ENCODE results near the gene ZNF423.
"Not testable (repeated sequence)": the region's sequence is repeated elsewhere in the genome, so short reads cannot be mapped to it uniquely, and the experiment has no call there.

The ZNF423 gene

DNA sequence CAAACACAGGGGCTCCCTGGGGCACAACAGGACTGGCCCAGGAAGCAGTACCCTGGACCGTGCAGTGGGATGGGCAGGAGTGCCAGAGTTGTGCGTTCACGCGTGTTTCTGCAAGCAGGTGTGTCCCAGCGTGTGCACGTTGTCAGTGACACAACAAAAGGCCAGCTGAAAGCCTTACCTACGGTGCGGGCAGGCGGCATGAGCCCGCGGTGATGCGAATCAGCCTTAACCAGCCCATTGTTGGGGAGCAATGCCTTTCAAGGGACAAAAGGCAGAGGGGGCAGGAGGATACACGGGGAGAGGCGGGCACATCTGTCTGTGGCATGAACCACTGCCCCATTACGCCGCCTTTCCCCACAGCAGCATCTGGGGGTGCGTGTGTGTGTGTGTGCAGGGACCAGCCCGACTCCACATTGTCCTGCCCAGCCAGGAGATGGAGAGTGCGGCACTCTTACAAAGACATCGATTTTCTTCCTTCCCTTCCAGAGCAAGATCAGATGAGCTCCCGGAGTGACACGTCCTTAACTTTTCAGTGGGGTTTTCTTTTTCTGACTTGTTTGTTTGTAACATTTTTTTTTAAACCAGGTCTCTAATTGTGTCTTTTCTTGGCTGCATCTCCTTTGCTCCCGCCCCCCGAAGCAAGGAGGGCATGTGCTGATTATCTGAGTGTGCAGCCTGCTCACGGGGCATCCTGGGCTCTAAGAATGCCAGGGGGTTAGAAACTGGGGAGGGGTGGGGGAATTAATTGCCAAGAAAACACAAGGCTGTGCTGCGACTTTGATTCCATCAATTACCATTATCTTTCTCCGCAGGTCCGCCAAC, 158.1 kb downstream of the ZNF423 start:
- DNase-seq (ENCODE audit: low read depth in 2 of 2): no peak

DNA sequence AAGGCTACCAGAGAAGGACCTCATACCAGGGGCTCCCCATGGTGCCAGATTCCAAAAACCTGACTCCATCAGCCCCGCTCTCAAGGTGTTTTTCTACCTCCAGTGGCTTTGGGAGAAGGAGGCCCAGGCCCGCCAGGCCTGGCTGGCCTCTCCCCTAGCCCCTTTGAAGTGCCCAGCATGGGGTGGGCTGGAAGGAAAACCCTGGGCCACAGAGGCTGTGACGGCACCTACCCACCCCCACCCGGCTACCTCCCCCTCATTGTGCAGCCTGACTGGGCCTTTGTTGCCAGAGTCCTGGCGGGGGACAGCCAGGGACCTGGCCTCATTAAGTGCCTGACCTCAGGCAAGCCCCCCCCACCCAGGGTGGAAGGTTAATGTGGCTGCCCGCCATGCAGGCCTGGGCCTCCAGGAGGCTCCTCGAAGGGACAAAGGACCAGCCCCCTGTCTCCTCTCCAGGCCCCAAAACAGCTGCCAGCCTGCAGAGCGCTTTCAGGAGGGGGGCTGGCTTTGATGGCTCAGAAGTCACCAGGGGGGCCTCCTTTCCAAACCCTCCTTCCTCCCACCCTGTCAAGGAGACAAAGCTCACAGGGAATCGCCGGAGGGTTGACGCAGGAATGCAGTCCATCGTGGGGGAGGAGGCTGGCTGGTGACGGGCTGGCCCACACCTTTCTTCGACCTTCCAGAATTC, 159.4 kb downstream of the ZNF423 start:
- DNase-seq (ENCODE audit: low read depth in 2 of 2): no peak

DNA sequence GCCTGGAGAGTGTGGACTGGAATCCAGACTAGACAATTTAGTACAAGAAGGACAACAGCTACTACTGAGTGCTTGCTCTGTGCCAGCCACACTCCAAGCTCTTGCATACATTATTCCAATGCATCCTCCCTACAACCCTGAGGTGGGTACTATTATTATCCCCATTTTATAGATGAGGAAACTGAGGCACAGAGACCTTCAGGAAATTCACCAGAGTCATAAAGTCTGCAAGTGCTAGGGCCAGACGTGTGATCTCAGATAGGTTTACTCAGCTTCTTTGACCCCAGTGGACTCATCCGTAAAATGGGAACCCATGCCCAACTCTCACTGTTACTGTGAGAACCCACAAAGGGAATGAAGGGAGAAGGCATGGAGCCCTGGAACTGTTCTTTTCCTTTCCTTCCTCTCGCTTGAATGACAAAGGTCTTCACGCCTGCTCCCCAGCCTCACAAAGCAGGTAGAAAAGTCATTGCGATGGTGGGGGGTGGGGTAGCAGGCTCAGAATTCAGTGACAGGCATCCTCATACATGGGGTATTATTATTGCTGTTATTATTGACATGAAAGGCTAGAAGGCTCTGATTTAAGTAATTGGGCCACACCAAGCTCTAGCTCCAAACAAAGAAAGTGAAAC, 160.0 kb downstream of the ZNF423 start:
- no peak for DNase-seq (ENCODE audit: low read depth in 2 of 2)

DNA sequence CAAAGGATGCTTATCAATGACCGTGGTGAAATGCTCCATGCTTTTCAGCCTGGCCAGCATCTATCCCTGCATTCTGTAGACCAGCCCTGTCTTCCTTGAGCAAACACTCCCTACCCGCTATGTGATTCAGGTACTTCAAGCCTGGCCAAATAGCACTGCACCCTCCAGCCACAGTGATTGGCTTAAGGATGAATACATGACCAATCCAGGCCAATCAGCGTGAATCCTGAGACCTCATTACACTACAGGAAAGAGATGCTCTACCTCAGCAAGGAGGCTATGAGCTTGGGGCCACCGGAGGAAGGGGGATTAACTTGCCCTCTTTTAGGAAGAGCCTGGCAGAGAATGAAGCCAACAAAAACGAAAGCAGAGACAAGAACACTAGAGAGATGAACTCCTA, 162.5 kb downstream of the ZNF423 start:
- no peak for DNase-seq (ENCODE audit: low read depth in 2 of 2)

DNA sequence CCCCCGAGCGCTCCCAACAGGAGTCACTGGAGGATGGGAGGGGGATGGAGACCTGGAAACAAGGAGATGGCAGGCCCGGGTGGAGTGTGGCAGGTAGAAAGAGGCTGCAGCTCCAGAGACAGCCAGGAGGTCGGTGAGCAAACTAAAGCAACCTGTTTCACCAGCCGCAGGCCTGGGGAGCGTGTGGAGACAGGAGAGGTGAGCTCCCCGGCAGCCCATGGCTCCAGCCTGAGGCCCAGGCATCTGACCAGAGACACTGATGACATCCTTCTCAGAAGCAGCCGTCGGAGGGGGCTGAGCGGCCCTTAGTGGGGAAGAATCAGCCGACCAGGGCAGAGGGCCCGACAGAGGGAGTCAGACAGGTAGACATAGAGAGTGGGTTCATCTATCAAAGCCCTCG, 165.1 kb downstream of the ZNF423 start:
- DNase-seq (ENCODE audit: low read depth in 2 of 2): no peak

DNA sequence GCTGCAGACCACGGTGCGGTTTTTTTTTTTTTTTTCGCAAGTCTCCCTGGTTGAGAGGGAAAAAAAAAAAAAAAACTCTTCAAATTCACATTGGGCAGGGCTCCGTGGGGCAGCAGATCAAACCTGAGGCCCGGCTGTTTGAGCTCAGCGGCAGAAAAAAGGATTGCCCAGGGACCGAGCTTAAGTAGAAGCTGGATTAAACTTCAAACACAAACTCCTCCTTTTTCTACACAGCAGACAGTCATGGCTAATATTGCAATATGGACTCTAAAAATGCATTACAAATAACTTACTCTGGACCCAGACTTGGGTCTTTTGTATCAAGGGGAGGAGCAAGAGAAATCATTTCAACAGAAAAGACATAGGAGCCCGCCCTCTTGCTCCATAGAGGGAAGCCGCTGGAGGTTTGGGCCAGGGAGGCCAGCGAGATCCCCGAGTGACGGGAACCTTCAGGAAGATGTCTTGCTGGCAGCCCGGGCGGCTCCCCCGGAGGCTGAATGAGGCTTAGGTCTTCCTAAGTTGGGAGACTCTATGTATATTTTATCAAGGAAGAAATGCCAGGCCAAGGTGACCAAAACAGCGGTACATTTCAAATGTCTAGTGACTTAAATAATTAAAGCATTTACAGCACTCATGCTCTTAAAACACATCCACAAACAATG, 167.7 kb downstream of the ZNF423 start:
- no peak for DNase-seq (ENCODE audit: low read depth in 2 of 2)

DNA sequence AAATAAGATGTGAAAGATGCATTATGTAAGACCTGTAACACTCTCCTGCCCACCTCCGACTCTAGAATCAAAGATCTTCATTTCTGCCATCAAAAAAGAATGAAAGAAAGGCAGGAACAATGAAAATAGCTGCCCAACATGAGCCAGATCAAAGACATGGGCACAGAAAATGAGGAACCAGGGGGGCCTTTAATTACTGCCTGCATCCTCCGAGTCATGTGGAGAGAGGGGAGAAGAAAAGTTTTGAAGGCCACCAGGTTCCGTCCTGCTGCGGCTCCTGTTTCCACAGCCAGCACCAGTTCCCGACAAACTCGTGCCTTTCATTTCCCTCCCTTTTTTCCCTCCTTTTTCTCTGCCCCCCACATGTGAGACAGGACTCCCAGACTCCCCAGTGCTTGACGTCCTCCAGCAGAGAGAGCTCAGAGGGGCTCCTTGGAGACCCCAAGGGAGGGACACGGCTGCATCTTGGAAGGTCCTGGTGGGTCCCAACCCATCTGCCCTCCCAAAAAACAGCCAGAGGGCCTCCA, 168.4 kb downstream of the ZNF423 start:
- no peak for DNase-seq (ENCODE audit: low read depth in 2 of 2)

DNA sequence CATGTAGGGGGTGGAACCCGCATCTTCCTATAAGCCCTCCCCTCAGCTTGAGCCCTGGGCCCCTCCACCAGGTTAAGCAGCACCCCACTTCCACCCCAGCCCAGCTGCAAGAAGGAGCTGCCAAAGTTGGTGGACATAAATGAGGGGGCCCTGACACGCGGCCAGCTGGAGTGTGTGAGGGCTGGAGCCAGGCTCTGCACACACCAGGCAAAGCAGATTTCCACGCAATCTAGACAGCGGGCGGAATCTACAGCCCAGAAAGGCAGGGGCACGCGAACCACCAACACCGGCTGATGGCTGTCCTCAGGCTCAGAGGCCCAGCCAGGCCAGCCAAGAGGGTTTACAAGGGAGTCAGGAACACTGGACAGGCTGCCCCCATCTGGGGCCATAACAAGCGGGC, 171.2 kb downstream of the ZNF423 start:
- DNase-seq (ENCODE audit: low read depth in 2 of 2): no peak

DNA sequence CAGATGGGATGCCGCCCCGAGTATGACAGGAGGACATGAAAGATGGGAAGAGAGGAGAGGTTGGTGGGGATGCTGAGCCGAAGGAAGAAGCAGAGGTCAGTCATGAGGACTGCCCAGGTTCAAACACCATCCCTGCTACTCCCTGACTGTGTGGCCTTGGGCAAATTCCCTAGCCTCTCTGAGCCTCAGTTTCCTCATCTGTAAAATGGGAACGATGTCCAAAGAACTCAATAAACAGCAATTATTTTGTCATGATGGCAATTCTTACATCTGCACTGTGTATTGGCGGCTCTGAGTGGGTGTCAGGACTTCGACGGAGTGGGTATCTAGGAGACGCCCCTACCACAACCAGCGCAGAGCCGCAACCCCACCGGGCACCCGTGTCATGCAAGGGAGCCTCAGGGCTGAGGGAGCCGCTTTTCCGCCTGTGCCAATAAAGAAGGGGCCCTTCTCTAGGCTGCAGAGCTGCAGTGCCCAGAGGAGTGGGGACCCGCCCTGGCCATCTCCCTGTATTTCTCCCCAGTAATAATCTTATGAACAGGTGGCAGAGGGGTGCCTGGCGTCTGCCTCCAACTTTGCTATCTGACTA, 173.2 kb downstream of the ZNF423 start:
- no peak for DNase-seq (ENCODE audit: low read depth in 2 of 2)

DNA sequence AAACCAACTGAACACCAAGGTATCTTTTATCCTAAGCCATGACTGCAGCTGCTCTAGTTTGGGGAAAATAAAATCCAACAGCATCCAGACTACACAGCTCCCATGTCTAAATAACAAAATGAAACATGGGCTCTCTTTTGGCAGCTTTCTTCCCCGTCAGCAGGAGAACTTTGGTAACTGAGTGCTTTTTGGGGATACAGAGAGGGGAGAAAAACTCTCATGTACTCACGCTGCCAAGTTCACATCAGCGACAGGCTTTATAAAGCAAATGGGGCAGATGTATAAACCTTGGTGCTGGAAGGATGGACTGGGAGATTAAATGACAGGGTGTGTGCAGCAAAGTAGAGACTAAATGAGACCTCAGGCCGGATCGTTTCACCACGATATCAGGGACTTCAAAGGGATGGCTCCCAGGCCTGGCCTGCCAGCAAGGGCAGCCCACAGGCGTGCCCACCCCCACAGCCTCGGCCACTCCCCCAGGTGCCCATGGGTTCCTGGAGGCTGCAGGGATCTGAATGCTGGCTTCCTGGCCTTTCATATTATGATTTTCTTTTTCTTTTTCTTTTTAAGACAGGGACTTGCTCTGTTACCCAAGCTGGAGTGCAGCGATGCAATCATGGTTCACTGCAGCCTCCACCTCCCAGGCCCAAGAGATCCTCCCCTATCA, 174.6 kb downstream of the ZNF423 start:
- no peak for DNase-seq (ENCODE audit: low read depth in 2 of 2)

DNA sequence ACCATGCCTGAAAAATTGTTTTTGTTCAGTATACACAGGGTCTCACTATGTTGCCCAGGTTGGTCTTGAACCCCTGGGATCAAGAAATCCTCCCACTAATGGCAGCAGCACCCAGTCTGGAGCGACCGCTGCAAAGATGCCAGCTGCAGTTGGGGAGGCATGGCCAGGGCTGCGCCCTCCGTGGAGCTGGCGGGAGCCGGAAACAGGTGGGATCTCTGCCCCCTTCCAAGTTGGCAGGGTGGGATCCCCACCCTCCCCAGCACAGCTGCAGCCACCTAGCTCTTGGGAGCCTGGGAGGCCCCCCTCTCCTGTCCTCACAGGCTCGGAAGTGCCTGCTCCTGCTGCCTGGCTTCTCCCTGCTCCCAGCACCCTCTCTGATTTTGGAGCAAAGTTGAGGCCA, 176.8 kb downstream of the ZNF423 start:
- no peak for DNase-seq (ENCODE audit: low read depth in 2 of 2)

DNA sequence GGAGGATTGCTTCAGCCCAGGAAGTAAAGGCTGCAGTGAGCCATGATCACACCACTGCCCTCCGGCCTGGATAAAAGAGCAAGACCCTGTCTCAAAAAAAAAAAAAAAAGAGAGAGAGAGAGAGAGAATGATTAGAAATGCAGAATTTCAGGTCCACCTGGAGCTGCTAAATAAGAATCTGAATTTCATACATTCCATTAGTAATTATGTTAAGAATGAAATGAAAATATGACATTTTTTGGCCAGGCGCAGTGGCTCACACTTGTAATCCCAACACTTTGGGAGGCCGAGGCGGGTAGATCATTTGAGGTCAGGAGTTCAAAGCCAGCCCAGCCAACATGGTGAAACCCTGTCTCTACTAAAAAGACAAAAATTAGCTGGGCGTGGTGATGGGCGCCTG, 178.3 kb downstream of the ZNF423 start:
- not testable (repeated sequence) for DNase-seq (ENCODE audit: low read depth in 2 of 2)

DNA sequence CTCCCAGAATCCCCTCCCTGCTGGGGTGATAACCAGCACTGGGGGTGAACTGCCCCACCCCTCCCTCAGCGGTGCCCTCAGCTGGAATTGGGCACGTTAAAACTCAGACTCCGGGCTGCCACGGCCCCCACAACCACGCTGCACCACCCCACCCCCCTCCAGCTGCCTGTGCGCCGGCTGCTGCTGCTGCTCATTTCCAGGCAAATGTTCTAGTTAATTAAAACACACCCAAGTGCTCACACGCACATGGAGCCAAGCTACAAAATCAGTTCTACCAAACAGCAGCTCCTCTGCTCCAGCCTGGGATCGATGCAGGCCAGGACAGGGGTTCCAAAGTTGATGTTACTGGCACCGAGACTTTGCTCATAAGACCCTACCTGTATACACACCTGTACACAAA, 180.5 kb downstream of the ZNF423 start:
- no peak for DNase-seq (ENCODE audit: low read depth in 2 of 2)

DNA sequence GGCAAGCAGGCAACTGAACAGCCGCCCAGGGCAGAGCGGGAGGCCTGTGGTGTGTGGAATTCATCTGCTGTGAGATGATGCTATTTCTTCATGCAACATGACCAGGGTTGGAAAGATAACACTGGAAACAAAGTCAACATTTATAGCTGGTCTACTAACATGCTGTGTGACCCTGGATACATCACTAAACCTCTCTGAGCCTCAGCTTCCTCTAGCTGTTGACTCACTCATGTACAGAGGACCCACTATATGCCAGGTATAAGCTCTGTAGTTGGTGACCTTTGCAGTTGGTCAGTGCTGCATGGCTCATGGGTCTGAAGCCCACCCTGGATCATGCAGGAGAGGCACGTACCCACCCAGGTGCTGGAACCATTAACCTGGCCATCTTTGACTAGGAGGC, 180.9 kb downstream of the ZNF423 start:
- DNase-seq (ENCODE audit: low read depth in 2 of 2): no peak

DNA sequence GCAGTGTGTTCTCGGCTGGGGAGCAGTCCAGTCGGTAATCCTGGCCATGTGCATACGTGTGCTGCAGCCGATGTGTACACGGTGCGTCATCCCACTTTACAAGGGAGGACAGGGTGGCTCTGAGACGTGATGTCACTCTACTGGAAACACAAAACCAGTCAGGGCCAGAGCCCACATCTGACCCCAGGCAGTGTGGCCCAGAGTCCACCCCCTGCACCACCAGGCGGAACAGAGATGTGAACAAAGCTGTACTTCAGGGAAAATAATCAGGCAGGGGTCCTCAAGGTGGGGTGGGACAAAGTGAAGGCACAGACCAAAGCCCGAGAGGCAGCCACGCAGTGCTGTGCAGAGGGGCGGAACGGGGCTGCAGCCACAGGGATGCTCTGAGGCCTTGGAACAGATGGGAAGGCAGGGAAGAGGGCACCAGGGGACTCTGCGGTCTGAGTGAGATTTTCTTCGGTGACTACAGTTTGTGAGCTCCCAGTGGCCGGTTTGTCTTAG, 181.5 kb downstream of the ZNF423 start:
- DNase-seq (ENCODE audit: low read depth in 2 of 2): no peak

DNA sequence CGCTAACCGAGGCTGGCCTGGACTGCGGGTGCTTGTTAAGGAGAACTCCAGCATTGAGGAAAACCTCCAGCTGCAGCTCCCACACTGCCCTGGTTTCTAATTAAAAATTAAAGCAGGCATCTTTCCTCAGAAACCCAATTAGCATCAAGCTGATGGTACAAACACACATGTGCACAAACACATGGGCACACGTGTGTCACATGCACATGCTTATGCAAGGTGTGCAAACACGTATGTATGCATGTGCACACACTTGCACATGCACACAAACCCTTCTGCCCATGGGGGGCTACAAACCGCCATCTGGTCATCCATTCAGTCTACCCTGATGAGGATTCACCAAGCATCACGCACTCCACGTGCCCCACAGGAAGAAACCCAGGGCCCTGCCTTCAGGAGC, 182.5 kb downstream of the ZNF423 start:
- DNase-seq (ENCODE audit: low read depth in 2 of 2): no peak

DNA sequence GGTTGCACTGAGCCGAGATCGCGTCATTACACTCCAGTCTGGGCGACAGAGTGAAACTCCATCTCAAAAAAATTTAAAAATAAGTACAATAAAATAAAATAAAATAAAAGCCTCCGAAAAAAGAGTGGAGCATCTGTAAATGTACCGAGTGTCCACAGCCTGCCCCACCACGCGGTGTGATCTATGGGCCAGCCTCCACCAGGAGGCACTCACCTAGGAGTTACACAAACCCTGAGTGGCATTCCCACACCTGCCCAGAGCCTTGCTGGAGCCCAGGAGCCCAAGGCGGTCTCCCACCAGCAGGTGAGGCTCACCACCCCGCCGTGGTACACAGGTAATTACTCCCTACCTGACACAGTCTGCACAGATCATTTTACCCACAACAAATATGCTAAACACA, 183.2 kb downstream of the ZNF423 start:
- no peak for DNase-seq (ENCODE audit: low read depth in 2 of 2)

DNA sequence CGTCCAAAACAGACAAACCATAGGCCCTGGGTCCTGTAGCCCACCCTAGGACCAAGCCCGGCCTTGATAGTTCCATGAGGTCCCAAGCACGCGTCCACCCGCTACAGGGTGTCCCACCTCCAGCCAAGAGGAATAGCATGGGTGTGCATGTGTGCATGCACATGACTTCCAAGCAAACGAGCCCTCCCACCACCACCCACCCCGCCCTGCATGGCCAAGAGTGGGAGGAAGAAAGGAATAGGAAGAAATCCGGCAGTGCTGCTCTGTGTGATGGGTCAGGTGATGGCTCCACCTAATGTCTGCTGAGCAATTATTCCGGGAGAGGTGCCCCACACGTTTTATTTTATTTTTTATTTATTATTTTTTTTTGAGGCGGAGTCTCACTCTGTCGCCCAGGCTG, 184.6 kb downstream of the ZNF423 start:
- DNase-seq (ENCODE audit: low read depth in 2 of 2): no peak

DNA sequence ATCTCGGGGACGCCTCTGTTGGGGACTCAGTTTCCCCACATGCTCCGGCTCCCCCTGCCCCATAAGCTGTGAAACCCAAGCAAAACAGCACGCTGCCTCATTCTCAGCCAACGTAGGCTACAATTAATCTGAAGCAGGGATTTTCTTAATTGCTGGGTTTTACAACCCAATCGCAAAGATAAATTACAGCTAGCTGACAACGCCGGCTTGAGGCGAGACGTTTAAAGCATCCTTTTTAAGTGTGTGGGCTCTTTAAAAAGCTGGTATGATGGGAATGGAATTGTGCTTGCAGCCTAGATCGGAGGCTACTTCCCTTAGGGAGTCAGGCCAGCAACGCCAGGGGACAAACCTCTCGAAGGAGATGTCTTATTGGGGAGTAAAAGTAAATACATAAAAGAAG, 185.3 kb downstream of the ZNF423 start:
- DNase-seq (ENCODE audit: low read depth in 2 of 2): no peak

DNA sequence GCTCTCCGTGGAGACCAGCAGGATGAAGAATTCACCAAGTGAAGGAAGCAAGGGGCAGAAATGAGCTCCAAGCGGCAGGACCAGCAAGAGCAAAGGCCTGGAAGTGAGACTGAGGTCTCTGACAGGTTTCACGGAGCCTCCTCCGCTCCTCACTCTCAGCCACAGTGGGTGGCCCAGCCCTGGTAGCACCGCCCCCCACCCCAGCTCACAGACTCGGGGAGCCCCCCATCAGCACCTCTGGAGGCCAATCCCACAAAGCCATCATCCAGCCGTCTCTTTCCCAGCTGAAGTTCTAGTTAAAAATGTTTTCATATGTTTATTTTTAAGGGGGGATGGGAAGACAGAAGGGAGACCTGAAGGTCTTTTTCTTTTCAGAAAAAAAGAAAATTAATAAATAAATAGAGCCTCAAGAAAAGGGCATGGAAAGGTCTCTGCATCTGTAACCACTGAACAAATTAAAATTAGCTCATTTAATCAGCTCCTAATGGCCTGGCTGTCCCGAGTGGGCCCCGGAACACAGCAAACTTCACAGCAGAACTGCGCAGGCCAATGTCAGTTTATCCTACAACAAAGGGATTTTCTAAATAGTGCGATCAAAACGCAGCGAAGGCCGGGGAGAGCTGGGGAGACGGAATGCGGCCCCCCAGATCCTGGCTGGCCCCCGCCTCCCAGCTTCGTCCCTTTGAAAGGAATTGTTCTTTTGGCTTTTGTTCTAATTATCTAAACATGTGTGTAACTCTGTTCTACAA, 190.3 kb downstream of the ZNF423 start:
- DNase-seq (ENCODE audit: low read depth in 2 of 2): no peak
